ENCODE data around the gene PRKCA.

PRKCA gene

DNA sequence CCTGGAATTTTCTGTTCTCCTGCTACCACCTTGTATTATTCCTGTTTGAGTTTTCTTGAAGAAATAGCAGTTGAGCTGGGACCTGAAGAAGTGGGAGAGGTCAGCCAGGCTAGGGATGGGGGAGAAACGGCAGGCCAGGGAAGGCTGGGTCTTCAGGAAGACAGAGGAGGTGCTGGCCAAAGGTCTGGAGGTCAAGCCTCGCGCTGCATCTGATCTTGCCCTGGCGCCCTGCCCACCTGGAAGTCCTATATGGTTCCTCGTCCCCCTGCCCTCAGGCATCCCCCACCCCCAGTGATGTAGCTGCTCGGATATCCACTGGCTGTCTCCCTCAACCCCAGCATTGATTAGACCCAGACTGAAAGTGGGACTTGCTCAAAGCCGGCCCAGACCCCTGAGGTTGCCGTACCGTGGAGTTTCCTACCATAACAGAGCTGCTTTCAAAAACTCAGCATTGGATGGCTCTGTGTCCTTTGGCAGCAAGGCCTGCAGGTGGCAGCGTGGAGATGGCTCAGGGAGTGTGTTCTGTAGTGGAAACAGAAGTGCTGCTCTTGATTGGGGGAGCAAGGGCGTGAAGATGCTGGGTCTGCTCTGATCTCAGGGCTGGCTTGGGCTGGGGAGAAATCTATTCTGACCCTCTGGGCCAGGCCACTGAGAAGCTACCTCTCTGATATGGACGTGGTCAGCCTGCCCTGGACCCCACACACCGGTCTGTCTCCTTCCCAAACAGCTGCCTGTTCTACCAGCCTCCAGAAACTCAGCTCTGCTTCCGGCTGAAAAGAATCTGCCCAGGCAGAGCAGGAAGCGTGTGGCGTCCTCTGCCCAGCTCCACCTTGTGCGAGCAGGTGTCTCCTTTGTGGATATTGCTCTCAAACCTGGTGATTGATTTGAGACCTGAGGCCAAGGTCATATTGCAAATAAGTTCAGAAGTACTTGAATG lies 425.5 kb downstream of the PRKCA start:
- peak; percentile 16 to 33 for DNase-seq

DNA sequence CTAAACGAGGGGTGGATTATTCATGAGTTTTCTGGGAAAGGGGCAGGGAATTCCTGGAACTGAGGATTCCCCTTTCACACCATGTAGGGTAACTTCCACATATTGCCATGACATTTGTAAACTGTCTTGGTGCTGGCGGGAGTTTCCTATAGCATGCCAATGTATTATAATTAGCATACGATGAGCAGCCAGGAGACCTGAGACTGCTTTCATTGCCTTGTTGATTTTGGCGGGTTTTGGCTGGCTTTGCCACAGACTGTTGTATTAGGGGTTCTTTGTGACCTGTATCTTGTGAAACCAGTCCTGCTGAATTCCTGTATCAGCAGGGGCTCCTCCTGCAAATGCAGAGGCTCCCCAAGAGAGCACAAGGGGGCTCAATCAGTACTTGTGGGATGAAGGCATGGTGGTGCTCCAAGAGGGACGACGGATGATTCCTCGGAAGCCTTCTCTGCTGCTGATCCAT lies 428.1 kb downstream of the PRKCA start:
- DNase-seq = no peak

DNA sequence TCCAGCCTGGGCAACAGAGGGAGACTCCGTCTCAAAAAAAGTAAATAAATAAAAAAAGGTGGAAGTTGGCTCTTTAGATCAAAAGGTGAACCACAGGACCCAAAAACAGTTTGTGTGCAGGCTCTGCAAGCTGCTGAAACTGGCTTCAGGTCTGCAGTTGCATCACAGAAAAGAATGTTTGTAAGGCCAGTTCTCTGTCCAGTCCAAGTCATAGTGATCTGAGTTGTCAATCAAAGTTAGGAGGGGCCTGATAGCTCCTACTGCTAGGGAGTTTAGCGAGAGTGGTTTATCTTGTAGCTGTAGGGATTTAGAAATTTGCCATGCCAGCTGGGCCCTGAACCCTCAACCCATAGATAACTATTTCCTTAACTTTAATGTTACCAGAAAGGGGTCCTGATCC lies 431.3 kb downstream of the PRKCA start:
- DNase-seq = no peak

DNA sequence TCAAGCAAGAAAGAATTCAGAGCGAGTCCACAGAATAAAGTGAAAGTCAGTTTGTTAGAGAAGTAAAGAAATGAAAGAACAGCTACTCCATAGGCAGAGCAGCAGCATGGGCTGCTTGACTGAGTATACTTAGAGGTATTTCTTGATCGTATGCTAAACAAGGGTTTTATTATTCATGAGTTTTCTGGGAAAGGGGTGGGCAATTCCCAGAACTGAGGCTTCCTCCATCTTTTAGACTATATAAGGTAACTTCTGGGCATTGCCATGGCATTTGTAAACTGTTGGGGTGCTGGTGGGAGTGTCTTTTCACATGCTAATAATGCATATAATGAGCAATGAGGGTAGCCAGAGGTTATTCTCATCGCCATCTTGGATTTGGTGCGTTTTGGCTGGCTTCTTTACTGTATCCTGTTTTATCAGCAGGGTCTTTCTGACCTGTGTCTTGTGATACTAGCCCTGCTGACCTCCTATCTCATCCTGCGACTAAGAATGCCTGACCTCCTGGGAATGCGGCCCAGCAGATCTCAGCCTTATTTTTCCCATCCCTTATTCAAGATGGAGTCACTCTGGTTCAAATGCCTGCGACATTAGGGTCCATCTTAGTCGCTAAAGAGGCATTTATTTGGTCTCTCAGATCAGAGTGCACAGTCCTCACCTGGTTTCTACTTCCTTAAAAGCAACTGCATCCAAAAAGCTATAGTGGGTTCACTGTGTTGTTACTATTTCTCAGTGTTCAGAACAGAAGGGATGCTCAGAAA lies 432.0 kb downstream of the PRKCA start:
- no peak for DNase-seq

DNA sequence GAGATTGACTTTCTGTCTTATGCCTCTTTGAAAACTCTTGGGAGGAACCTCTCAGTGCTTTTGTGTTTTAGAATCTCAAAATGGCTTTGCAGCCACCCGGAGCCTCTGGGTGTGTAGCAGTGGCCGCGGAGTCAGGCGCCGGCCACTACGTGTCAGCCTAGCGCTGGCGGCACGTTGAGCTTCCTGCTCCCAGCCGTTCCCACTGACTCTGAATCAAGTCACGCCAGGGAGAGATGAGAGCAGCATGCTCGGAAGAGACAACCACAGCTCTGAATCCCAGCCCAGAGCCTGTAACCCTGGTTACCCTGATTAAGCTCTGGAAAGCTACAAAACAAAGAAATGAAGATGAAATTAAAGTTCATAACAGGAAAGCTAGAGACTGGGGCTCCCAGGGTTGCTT lies 435.1 kb downstream of the PRKCA start:
- no peak for DNase-seq

DNA sequence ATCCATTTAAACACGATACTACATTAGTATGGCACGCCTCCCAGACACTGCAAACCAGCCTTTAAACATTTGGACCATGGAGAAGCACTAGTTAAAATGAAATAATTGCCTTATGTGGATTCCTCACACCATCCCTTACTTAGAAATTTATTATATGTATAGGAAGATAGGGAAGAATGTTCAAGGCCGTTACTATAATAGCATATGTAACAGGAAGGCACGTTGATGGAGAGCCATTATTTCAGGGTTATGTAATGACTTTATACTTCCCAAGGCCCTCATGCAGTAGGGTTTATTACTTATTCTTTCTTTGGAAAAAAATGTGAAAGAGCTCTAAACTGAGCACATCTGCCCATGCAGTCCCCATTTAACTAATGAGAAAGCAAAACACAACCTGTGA lies 435.9 kb downstream of the PRKCA start:
- no peak for DNase-seq

DNA sequence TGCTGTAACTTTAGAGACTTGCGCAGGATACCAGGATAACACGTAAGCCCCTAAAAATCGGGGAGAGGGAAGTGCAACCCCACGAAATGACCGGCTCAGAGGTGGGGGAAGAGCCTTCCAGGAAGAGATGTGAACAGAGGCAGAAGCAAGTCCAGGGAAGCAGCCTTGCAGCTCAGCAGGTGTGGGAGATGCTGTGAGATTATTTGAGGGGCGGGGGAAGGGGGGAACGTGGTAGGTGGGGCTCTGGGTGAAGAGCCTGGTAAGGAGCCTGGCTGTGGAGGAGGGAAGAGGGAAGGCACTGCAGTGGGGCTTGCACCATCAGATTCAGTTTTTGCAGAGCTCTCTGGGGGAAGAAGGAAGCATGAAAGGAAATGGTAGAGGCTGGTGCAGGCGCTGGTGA lies 437.1 kb downstream of the PRKCA start:
- no peak for DNase-seq

DNA sequence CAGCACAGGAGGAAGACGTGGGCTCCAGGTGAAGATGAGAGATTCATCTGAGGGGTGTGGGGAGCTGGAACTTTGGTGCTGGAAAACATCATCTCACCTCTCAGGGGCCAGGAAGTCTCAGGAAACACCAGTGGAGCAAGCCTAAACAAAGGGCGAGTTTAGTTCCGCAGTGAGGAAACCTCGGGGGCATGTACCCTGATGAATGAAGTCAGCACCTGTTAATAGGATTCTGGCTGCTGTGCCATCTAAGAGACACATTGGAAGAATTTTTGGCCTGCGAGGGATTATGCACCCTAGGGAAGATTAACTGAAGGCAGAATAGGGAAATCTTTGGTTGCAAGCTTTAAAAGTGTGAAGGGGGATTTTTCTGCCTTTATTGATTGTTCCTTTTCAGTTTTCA lies 437.8 kb downstream of the PRKCA start:
- no peak for DNase-seq

DNA sequence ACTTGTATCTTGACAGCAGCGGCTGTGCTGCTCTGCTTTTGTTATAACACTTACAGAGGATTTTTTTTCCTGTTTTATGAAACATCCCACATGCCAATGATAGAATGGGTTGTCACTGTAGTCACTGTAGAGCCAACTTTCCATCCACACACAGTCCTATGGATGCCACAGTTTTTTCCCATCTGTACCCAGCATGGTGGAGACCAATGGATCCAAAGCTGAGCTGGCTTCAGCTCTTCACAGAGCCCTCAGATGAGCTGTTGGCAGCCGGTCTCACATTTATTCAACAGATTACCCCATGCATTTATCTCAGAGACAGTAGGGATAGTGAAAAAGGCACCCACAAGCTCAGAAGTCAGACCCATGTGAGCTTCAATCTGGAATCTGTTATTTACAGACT lies 441.1 kb downstream of the PRKCA start:
- DNase-seq = no peak

DNA sequence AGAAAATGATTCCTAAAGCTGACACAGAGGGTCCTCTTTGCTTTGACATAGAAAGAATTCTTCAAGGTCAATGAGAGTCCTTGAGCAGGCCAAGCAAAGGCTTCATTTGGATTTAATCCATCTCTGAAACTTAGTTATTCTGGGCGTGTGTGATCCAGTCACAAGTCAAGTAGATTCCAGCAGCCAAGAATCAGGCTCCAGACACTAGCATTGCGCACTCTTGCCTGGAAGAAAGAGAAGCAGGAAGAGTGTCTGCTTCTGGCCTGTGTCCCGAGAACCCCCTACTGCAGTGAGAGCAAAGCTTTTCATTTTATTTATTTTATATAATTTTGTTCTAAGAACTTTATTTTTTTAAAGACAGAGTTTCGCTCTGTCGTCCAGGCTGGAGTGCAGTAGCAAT lies 444.3 kb downstream of the PRKCA start:
- DNase-seq = no peak

DNA sequence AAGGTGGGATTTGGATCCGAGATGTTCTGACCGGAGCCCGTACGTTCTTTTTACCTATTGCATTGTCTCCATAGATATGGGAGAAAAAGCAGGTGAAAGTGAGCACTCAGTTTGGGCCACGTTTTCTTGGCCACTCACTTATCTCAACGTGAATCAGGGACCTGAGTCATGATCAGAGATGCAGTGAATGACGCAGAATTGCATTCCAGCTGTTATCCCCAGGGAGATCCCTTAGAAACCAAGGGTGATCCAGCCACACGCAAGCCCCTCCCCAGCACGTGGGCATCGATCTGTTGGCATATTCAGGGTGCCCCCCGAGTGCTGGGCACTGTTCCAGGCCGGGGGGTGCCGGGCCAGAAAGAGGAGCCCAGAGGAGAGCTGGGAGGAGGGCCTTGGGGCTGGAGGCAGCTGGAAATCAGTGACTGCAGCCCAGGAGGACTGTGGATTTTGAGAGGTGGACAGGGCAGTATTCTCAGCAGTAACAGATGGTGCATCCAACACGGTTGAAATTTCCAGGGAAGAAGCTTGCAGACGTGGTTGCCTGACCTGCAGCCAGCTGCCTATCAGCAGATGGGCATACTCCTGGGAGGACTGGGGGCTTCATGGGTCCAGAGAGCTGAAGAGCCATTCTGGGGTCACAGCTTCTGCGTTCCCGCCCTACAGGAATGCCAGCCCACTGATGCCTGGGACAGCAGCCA lies 445.3 kb downstream of the PRKCA start:
- DNase-seq = no peak

DNA sequence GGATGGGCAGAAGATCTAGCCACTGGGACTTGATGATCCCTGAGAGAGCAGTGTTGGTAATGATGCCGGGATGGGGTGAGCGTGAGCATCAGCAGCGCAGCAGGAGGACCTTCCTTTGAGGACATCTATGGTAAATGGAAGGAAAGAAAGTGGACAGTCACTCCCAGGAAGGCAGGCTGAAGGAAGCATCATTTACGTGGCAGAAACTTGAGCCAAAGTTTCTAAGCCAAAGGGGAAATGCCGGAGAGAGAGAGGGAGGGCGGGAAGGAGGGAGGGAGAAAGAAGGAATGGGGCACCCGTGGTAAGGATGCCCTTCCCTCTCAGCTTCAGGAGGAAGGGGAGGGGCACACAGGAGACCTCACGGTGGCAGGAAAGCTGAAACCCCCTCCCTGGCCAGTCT lies 446.2 kb downstream of the PRKCA start:
- no peak for DNase-seq

DNA sequence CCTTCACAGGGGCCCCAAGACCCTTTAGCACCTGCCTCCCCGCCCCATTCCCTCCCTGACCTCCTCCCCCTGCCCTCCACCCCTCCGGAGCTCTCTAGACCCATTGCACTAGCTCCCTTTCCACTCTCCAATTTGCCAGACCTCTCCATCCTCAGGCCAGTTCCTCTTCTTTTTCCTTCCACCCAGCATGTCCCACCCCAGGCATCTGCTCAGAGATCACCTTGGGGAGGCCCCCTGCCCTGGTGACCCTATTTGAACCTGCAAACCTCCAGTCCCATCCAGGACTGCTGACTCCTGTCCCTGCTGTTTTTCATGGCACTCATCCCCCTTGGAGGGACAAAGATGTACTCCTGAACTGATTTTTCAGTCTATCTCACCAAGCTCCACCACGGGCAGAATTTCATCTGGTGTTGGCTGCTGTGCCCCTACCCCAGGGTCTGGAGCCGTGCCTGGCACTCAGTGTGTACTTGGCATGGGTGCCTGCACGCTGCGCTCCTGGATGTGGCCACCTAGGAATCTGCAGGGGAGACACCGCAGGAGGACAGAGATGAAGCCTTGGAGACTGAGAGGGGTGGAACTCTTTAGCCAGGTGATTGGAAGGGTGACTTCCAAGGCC lies 446.9 kb downstream of the PRKCA start:
- no peak for DNase-seq

DNA sequence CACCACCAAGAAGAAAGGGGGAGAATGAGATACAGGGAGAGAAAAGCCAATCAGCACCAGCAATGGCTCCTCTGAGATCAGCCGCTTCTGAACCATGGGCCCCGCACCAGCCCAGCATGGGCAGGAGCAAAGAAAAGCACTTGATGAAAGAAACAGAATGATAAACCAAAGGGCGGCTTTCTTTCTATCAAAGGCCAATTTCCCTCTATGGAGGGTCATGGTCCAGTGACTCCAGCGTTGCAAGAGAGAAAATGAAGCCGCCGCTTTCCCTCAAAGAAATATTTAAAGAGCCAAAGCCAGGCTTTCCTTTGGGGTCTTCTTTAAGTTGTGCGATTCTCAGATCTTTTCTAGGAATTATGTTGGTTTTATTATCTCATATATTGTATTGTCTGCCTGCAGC lies 447.7 kb downstream of the PRKCA start:
- DNase-seq = no peak

DNA sequence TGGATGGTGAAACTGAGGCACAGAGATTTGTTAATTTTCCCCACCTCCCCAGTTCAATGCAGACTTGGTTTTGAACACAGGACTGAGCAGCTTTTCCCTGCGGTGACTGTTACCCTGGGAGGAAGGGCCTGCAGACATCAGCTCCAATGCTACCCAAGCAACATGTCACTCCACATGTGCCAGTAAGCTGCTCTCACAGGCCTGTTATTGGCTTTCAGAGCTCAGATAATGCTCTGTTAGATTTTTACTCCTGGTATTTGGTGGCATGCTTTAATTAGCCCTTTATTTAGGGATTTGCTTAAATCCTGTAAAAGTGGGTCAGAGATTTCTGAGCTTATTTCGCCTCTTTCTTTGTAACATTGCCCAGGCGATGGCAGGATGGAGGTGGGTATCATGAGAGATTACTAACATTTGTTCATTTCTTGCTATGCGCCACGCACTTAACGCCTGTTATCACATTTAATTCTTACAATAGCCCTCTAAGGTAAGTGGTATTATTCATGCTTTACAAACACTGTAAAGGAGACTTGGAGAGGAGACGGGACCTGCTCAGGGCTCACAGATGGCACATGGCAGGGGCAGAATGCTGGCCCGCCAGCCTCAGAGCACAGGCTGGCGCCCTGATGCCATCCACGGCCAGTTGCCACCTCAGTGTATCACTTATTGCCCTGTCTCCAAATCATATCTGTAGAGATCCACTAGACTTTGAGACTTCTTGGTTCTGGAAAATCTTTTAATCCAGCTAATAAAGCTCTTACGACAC lies 448.5 kb downstream of the PRKCA start:
- no peak for DNase-seq

DNA sequence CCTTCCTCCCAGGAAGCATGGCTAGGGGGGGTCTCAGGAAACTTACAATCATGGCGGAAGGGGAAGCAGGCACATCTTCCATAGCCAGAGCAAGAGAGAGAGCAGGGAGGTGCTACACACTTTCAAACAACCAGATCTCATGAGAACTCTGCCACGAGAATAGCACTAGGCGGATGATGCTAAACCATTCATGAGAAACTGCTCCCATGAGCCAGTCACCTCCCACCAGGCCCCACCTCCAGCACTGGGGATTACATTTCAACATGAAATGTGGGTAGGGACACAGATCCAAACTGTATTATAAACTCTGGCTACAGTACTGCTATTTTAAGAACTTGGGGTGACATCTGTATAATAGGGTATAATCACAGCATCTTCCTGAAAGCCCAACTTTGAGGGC lies 449.4 kb downstream of the PRKCA start:
- DNase-seq = no peak

DNA sequence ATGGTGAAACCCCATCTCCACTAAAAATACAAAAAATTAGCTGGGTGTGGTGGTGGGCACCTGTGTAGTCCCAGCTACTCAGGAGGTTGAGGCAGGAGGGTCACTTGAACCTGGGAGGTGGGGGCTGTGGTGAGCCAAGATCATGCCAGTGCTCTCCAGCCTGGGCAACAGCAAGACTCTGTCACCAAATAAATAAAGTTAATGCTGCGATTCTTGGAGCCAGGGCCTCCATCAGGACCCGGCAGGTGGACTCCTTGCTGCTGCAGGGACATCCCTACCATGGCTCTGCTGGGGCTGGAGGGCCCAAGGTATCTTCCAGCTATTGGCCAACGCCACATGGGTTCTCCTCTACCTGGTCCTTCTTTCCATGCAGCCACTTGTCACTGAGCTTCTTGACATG lies 450.0 kb downstream of the PRKCA start:
- no peak for DNase-seq

DNA sequence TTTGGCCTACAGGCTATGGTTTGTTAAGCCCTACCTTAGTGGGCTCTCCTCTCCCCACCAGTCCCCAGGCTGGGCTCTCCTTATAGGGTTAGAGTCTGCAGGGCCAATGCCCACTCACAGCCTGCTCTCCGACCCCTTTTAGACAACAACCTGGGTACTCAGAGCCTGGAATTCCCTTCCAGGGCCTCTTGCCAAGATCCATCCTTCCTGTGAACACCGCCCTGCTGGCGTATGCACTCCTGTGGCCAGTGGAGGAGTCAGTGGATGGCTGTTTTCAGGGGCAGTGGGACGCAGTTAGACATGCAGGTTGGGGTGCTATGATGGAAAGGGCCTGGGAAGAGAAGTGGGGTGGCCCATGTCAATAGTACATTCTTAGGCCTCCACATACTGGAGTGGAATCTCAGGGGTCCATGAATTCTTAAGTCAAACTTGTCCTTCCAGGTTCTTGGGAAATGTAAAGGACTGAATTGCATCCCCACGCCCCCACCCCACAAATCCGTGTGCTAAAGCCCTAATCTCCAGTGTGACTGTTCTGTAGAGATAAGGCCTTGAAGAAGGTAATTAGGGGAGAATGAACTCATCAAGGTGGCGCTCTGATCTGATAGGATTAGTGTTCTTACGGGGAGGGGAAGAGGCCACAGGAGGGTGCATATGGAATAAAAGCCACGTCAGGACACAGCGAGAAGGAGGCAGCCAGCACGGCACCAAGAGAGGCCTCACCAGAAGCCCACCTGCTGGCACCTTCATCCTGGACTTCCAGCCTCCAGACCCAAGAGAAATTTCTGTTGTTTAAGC lies 450.9 kb downstream of the PRKCA start:
- DNase-seq = no peak

DNA sequence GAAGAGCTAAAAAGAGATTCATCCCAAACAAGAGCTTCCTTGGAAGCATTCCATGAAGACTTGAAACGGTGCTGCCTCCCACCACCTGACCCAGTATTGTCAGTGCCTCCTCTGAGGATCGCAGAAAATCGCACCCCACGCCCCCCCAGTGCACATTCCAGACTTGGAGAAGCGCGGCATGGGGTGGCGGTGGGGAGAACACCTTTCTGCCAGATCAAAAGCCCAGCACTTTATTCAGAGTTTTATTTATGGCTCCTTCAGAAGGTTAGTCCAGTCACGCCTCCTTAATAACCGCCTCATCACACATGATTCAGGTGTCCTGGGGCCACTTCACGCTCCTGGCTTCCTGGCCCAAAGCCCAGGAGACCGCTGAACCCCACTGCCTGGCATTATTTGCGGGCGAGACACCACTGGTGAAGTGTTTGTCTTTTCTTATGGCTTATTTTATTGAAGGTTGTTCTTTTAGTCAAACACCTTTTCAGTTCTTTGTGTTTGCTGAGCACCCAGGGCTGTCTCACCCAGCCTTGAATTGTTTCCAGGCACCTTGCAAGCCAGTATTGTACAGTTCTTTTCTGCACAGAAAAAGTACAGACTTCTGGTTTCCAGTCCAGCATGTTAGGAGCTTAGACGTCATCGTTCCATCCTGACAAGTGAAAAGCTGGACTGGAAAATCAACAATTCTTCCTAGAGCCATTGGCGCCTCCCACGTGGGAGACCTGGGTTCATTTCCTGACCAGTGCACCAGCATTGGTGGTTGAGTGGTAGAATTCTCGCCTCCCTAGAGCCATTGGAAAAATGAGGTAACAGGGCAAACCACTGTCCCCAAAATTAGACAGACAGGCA lies 452.9 kb downstream of the PRKCA start:
- DNase-seq = no peak

DNA sequence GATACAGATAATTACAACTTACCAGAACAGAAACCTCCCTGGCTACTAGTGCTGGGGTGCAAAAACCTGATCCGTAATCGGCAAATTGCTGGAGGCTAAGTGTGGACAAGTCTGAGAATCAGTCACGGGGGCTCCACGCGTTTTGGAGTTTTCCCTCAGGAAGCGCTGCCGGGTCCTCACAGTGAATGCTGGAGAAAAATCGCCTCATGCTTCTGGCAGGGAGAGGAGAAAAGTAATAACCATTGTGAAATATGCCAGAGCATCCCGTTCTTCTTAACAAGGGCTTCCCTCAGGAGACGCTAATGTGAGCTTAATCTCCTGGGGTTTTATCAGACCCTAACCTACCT lies 453.5 kb downstream of the PRKCA start:
- no peak for DNase-seq

DNA sequence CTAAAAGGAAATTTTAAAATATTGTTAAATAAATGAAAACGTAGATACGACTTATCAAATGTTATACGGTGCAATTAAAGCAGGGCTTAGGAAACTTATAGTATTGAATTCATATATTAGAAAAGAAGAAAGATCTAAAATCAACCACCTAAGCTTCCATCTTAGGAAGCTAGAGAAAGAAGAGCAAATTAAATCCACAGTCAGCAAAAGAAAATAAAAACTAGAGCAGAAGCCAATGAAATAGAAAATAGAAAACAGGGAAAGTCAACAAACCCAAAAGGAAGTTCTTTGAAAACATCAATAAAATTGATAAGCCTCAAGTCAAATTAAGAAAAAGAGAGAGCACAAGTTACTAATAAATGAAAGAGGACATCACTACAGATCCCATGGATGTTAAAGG lies 457.9 kb downstream of the PRKCA start:
- DNase-seq = no peak
